ENCODE results near the gene CCDC92. TPM values are rescaled to one million over a fixed set of nuclear protein-coding genes. Genes with fewer than 3 reads are reported as not detected.

Gene CCDC92
- polyA plus RNA-seq, 3 donors: 44.6 to 51.9 (median 48.4) TPM

DNA sequence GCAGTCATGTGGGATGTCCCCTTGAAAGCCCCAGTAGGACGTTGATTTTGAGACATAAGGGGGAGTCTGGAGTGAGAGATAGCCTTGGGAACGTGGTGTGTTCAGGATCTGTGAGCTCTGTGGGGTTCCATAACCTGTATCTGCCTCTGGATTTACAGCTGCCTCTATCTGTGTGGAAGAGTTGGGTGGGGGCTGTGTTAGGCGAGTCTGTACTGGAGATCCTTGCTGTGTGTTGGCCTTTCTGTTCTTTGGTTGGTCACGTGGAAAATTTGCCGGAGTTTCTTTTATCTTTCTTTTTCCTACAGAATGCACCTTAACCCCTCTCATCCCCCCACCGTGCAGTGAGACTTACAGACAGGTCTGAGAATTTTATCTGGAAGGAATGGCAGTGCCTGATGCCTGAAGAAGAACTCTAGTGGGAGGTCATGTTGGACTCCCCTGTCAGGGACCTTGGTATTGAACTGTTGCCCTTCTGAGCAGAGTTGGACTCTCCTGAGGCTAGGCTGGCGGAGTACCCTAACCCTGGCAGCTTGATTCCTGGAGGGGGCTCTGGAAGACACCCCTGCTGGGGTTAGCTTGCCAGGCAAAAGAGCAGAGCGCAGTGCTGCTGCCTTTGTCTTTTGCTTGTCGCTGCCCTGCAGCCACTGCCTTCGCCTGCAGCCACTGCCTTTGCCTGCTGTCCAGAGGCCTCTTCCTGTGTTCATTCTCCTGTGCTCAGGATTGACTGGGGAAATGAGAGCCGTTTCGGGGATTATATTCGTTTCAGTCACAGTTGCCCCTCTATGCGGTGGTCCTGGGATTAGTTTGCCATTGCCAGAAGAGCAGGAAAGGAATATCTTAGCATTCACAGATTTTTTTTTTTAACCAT lies 34.4 kb upstream of the CCDC92 start:
- DNase-seq (ENCODE audit: extremely low read depth in 1 of 11, low read depth in 9 of 11, low spot score in 4 of 11): no peak

DNA sequence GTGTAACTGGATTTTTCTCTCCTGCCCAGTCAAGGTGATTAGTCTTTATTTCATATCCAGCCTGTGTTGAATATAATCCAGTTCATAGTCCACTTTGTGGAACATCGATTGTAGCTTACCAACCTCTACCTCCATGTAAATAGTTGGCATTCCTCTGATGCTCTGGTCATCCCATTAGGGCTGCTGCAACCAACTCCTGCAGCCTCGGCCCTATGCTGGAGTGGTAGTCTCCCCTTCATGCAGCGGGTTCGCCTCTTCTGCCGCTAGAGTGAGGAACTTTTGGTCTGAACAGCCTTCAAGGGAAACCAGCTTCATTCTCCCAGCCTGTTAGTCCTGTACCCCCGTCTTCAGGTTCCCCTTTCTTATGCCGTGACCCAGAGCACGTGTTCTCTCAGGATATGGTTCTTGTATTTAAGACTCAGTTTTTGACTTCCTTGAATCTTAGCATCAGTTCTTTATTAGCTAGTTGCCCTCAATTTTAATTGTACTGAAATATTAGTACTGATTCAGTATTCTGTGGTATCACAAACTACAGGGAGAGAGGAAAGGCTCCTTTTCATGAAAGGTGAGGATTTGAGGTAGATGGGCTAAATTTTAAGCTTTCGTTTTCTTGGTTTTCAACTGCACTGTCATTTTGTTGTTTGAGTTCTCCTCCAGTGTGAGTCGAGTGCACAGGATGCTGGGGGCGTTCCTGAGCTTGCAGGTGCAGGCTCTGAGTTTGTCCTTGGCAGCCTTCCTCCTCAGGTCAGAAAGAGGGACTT lies 33.6 kb upstream of the CCDC92 start:
- no peak for DNase-seq (ENCODE audit: extremely low read depth in 1 of 11, low read depth in 9 of 11, low spot score in 4 of 11)

DNA sequence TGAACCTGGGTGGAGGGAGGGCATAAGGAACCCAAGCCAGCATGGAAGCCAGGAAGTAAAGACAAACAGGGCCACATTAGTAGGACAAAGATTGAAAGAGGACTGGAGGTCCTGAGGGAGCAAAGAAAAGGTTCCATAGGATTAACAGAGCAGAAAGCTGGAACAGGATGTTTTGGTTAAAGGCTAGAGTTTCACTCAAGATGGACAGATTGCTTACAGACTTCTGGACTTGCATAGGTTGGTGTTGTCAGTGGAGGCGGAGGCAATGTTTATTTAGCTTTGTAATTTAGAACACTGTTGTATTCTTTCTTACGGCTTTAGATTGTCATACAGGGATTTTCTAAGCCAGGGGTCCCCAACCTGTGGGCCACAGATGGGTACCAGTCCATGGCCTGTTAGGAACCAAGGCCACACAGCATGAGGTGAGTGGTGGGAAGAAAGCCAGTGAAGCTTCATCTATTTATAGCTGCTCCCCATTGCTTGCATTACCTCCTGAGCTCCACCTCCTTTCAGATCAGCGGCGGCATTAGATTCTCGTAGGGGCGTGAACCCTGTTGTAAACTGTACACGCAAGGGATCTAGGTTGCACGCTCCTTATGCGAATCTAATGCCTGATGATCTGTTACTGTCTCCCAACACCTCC lies 31.7 kb upstream of the CCDC92 start:
- DNase-seq (ENCODE audit: extremely low read depth in 1 of 11, low read depth in 9 of 11, low spot score in 4 of 11): no peak

DNA sequence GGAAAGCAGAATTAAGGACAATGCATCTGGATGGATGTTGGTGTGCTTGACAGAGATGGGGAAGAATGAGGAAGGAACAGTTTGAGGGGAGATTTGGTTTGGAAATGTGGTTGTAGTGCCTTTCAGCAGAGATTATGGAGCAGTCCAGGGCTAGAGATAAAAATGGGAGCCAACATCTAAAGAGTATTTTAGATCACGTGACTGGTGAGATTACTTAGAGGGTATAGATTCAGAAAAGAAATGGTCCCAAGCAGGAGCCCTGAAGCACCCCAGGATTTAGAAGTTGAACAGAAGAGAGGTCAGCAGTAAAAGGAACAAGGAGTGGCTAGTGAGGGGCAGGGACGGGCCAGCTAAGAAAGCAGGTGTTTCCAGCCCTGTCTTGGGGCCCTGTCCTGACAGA lies 30.0 kb upstream of the CCDC92 start:
- DNase-seq (ENCODE audit: extremely low read depth in 1 of 11, low read depth in 9 of 11, low spot score in 4 of 11): no peak

DNA sequence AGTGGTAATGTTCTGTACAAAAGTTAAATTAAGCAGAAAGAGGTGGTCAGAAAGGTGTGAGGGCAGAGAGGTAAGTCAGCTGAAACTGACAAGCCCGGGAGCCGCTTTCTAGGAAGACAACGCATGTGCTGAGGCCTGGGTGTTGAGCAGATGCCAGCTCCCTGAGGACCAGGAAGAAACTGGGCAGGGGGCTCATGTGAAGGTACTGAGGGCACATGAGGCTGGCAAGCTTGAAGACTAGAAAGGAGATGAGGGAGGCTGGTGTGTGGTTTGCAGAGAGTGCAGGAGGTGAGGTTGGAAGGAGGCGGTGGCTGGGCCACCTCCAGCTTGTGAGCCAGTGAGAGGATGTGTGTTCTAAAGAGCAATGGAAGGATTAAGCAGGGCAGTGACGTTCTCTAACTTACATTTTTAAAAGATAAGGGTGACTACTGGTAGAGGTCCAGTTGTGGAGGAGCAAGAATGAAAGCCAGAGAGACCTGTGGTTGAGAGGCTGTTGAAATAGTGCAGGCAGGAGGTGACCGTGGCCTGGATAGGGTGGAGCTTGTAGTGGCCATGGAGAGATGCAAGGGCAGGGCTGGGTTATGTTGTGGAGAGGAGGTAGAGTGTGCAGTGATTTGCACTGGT lies 29.5 kb upstream of the CCDC92 start:
- DNase-seq (ENCODE audit: extremely low read depth in 1 of 11, low read depth in 9 of 11, low spot score in 4 of 11): no peak

DNA sequence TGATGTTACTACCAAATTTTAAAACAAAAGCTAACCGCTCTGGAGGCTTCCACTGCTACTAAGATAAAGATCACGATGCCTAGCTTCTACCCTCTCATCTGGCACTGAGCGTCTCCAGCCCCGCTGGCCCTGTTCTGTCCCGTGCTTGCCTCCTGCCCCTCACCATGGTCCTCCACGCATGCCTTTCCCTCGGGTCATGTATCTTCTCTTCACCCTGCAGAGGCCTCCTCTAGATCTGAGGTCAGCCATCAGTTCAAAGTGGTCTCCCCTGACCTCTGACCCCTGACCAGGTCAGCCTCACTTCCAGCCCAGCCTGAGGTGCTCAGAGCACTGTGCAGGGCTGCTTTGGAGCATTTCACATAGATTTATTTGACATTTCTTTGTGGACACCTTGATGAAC lies 28.7 kb upstream of the CCDC92 start:
- no peak for DNase-seq (ENCODE audit: extremely low read depth in 1 of 11, low read depth in 9 of 11, low spot score in 4 of 11)

DNA sequence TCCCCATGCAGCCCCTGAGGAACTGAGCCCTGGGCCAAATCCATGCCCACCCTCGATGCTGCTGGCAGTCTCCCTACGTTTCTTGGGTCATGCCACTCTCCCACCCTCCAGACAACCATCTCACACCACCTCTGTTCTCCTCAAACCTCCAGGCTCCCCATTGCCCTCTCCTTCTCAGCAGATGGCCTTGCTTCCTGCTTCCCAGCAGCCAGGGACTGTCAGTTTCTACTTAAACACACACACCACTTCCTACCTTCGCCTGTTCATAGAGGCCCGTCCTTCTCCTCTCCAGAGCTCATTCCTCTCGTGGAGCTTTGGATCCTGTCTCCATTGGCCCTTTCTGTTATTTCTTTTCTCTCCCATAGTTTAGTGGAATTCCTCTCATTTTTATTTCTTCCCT lies 27.5 kb upstream of the CCDC92 start:
- no peak for DNase-seq (ENCODE audit: extremely low read depth in 1 of 11, low read depth in 9 of 11, low spot score in 4 of 11)

DNA sequence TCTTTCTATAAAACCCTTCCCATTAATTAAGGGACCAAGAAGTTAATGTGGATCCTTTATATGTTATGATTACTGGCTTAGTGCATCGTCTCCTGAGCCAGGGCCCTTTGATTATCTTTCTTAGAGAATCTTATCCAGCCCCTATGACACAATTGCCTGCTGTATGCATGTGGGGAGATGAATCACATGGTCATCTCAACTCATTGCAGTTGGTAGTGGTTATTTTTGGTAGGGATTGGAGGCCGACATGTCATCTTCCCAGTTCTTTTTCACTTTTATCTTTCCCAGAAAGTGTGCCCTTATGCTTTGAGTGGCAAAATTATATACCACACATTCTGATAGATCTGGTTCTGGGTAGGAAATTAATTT lies 26.3 kb upstream of the CCDC92 start:
- no peak for DNase-seq (ENCODE audit: extremely low read depth in 1 of 11, low read depth in 9 of 11, low spot score in 4 of 11)

DNA sequence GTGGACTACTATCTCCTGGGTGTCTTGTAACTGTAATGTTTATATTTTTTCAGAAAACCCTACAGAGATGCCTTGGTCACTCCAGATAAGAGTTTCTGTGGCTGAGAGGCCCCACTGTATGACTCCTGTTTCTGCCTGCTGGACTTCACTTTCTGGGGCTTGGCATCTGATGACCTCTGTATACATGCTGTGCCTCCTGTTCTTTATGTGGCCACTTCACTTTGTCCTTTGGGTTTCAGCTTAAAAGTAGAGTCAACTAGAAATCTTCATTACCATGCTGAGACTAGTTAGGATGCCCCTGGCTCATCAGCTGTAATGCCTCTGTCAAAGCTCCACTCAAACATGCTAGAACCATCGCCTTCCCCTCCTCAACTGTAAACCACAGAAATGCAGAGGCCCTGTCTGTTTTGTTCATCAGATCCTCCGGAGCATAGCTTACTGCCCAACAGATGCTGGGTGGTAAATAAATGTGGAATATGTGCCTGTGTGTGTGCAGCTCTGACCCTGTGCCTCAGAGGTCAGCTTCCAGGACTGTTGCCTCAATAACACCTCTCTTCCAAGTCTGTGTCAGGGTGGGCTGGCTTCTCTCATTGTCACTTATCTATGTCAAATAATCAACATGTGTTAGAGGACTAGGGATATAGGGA lies 25.8 kb upstream of the CCDC92 start:
- DNase-seq (ENCODE audit: extremely low read depth in 1 of 11, low read depth in 9 of 11, low spot score in 4 of 11): no peak

DNA sequence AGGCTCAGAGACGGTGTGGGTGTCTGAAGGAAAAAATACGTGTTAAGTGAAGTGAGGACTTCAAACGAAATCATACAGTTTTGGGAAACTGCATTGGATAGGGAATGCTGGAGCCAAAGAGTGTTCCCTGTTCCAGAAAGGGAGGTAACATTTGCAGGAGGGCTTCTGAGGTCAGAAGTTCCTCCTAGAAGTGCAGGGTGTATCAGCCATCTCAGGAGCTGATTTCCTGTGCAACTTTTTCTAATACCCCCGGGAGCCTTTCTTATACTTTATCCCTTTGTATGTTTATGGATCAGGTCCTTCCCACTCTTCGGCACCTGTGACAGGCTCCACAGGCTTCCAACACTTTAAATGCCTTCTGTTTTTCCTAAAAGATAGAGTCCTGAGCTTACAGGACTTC lies 25.3 kb upstream of the CCDC92 start:
- no peak for DNase-seq (ENCODE audit: extremely low read depth in 1 of 11, low read depth in 9 of 11, low spot score in 4 of 11)

DNA sequence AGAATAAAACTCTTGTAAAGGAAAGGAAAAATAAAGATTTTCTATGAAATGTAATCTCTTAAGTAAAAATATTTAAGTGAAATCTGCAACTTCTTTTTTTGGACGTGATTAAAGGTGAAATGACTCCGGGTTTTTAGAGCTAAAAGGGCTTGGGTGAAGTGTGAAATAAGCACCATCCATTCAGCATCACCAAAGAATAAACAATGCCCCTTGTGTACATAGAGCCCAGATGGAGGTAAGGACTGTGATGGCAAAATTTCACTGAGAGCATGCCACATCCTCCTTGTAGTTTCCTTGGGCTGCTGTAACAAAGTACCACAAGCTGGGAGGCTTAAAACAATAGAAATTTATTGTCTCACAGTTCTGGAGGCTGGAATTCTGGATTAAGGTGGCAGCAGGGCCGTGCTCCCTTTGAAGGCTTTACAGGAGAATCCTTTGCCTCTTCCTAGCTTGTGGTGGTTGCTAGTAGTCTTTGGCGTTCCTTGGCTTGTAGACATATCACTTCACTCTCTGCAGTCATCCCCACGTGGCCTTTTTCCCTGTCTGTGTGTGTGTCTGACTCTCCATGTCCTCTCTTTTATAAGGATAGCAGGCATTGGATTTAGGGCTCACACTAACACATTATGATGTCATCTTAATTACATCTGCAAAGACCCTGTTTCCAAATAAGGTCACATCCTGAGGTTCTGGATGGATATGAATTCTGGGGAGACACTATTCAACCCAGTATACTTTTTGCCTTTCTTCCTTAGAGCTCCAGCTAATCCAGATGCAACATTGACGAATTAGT lies 24.6 kb upstream of the CCDC92 start:
- no peak for DNase-seq (ENCODE audit: extremely low read depth in 1 of 11, low read depth in 9 of 11, low spot score in 4 of 11)

DNA sequence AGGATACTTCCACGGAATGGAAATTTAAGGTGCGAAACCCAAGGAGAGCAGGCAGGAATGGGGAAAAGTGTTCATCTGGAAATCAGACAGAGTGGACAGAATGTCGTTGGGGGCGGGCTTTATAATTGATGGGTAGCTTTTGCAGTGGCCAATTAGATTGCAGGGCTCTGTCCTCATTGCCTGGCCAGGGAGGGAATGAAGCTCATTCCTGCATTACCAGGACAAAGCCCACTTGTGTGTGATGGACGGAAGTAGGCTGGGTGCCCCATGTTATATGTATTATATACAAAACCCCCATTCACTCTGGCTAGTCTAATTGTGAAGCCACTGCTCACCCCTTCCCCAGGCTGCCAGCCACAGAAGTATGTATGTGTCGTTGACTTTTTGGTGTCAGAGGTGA lies 23.9 kb upstream of the CCDC92 start:
- no peak for DNase-seq (ENCODE audit: extremely low read depth in 1 of 11, low read depth in 9 of 11, low spot score in 4 of 11)

DNA sequence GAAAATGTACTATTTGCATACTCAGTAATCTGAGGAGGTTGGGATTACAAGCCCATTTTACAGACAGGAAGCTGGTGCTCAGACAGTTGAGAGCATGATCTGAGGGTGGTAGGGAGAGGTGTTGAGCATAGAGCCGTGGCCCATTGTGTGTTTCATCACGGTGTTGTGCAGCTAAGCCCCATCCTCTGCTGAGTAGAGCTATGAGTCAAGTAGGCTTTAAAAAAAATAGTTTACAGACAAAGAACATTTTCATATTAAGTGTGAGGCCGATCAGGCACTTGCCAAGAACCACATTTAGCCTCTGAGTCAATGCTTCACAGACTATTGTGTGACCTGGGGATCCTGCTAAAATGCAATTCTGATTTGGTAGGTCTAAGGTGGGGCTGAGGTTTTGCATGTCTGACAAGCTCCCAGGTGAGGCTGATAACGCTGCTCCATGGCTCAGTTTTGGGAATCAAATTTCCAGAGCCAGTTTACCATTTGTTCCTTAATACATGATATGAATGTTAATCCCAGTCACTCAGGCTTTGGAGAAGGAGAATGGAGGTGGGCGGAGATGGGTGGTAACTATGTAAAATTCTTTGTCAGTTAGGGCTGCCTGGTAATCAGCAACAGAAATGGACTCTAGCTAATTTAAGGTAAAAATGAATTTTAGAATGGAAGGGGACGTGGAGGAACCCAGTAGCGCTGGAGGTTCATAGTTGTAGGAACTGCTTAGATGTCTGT lies 22.6 kb upstream of the CCDC92 start:
- DNase-seq (ENCODE audit: extremely low read depth in 1 of 11, low read depth in 9 of 11, low spot score in 4 of 11): no peak

DNA sequence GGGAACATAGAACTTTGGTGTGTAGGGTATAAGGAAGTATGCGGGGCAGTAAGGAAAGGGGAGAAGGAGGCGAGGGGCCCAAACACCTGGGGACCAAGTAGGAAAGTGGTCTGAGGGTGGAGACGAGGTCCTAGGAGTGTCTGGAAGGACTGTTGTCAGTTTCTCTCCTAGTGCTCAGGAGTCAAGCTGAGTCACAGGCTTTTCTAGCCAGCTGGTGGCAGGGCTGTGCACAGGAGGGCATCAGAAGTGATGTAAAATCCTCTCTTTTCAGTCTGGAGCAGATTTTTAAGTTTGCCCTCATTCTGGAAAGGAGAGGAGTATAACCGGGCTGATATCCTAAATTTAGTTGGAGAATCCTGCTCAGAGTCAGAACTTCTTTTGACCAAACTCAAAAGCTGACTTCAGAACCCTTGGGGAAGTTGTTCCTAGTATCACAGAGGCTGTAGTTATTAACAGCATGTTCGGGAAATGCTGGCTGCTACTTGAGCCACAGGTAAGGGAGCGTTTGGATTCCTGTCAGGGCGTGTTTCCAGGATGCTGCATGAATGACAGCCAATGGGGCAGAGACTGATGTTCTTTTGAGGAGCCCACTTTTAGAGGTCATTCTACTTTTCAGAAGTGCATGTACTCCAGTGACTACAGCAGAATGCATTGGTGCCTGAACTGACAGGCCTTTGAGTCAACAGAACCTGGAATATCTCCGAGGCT lies 19.6 kb upstream of the CCDC92 start:
- no peak for DNase-seq (ENCODE audit: extremely low read depth in 1 of 11, low read depth in 9 of 11, low spot score in 4 of 11)

DNA sequence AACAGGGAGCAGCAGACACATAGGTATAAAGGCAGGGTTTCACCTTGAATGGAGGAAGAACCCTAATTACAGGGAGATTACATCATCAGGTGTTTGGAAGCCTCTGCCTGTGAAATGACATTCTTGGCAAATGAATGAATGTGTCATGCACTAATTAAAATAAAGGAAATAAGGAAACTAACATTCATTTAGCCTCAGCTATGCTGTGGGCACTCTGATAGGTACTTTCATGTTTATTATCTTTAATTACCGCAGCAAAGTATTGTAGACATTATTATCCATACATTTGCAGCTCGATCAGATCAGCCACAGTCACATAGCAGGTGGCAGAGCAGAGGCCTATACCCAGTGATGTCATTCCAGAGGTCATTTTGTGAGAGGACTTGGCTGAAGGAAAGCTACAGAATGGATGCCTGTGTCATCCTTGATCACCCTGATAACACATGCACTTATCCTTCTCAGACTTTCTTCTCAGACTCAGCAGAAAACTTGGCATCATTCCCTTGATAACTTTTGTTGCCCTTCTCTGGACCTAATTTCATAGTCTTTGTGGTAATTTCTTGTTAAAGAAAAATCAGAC lies 18.8 kb upstream of the CCDC92 start:
- no peak for DNase-seq (ENCODE audit: extremely low read depth in 1 of 11, low read depth in 9 of 11, low spot score in 4 of 11)

DNA sequence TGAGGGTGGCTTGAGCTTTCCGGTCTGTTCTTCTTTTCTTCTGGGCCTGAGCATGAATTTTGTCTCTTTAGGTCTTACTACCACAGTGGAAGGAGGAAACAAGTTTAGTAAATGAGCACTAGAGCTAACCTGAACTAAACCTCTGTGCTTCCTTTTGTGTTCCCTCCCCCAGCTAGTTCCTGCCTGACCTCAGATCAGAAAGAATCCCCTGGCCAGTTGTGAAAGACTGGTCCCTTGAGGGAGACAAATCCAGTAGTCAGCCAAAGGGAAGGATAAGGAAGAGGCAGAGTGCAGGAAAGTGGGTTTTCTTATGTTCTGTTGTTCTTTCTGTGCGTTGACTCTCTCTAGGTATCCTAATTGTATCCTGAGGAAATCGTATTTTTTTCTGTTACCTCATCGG lies 17.9 kb upstream of the CCDC92 start:
- no peak for DNase-seq (ENCODE audit: extremely low read depth in 1 of 11, low read depth in 9 of 11, low spot score in 4 of 11)

DNA sequence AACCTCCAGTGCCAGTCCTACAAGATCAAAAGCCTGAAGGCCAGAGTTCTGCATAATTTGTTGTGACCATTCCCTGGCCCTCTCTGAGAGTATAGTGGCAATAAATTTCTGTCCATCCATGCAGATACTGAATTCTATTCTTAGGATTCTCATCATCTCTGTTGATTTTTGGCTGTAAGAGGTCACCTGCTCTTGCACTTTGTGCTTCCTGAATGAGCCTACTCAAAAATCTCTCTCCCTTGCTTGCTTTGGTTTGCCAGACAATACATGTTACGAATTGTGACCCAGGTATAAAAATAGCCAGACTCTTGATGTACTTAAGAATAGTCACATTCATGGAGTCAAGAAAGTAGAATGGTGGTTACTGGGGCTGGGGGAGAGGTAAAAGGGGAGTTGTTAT lies 17.1 kb upstream of the CCDC92 start:
- no peak for DNase-seq (ENCODE audit: extremely low read depth in 1 of 11, low read depth in 9 of 11, low spot score in 4 of 11)

Data from renal cortex interstitium (tissue), 11 donors.